GM13976 (cell line): ENCODE data around the gene ART1.
A peak's percentile ranks its signal among the peaks of the same experiment; 100 is the strongest.

ENCODE experiments used
- DNase-seq: peaks from one replicate; pipeline ENCODE4 v3.0.0; 2012; ENCODE audit warnings: low spot score
- in situ Hi-C: fragments of 300-500 bp; cut with MboI; formaldehyde crosslinking; loops from one replicate; pipeline ENCODE4 v1.12.0; 2022; ENCODE audit warnings: low sequenced_read_pairs, mixed read lengths, inconsistent platforms; ENCODE audit not compliant: unreplicated experiment
- TF ChIP-seq, protein P1 (sequence below): IDR thresholded peaks from 2 replicates; pipeline ENCODE4 v1.5.1; 2012; ENCODE audit warnings: borderline replicate concordance, mild to moderate bottlenecking; ENCODE audit not compliant: insufficient read depth; ENCODE audit errors: extremely low read depth, missing control alignments, control extremely low read depth

Gene ART1

DNA sequence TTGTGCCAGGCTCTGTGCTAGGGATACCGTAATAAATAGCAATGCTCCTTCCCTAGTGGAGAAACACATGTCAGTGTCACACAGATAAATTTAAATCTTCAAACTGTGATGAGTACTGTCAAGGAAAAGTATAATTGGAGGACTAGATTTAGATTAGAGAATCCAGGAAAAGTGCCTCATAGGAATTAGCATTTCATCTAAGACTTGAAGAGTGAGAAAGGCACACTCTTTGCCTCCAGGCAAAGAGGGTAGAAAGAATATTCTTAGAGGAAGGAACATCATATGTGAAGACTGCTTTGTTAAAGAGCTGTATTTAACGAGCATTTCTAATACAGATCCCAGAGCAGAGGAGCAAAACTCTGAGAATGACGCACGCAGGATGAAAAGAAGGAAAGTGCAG lies 34.1 kb upstream of the ART1 start:
- in situ Hi-C loops, result no loop called here
- TF ChIP-seq, protein P1, sequence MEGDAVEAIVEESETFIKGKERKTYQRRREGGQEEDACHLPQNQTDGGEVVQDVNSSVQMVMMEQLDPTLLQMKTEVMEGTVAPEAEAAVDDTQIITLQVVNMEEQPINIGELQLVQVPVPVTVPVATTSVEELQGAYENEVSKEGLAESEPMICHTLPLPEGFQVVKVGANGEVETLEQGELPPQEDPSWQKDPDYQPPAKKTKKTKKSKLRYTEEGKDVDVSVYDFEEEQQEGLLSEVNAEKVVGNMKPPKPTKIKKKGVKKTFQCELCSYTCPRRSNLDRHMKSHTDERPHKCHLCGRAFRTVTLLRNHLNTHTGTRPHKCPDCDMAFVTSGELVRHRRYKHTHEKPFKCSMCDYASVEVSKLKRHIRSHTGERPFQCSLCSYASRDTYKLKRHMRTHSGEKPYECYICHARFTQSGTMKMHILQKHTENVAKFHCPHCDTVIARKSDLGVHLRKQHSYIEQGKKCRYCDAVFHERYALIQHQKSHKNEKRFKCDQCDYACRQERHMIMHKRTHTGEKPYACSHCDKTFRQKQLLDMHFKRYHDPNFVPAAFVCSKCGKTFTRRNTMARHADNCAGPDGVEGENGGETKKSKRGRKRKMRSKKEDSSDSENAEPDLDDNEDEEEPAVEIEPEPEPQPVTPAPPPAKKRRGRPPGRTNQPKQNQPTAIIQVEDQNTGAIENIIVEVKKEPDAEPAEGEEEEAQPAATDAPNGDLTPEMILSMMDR, result no peak
- DNase-seq, result no peak

DNA sequence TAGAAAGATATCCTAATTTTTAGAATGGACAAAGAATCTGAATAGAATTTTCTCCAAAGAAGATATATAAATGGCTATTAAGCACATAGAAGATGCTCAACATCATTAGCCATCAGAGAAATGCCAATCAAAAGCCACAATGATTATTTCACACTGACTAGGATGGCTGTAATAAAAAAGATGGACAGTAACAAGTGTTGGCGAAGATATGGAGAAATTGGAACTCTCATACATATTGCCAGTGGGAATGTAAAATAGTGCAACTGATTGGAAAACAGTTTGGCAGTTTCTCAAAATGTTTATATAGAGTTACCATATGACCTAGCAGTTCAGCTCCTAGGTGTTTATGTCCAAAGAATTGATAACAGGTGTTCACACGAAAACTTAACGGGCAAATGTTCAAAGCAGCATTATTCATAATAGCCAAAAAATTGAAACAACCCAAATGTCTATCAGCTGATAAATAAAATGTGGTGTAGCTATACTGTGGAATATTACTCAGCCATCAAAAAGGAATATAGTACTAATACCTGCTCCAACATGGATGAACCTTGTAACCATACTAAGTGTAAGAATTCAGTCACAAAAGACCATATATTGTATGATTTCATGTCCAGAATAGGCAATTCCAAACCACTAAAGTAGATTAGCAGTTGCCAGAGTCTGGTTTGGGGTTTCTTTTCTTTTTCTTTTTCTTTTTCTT lies 32.8 kb upstream of the ART1 start:
- TF ChIP-seq, protein P1, result no peak
- no peak for DNase-seq
- in situ Hi-C loops, result no loop called here

DNA sequence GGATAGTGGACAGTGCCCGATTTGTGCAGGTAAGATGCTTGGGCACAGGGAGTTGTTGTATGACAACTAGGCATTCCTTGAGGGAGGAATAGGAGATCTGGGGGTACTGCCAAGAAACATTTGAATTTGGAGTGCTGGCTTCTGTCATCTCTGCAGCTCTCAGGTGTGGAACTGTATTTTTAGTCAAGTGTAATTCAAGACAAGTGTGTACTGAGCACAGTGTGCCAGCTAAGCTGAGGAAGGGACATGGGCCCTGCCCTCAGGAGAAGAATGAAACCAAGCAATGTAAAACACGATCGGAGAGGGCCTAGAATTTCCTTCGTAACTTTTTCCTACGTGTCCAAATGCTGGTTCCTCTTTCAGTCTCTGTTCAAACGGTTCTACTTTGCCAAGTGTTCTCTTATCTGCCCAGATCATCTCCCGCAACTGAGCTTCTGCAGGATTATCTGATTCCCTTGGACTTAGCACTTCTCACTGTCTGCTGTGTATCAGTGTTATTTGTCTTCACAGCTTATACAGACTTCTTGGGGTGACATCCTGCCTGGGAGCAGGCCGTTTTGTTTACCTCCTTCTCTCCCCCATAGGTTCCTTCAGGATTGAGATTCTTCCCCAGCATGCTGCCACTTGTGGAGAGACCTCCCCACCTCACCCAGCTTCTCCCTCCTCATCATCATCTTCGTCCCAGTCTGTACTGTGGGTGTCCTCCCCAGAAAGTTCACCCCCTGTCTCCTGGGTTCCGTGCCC lies 30.8 kb upstream of the ART1 start:
- TF ChIP-seq, protein P1, result no peak
- no peak for DNase-seq
- in situ Hi-C loops, result no loop called here

GRCh38 chr11:3614742-3615171 lies 30.2 kb upstream of the ART1 start:
- DNase-seq, result peak; percentile 58
- in situ Hi-C loops, result no loop called here
- TF ChIP-seq, protein P1, result no peak

DNA sequence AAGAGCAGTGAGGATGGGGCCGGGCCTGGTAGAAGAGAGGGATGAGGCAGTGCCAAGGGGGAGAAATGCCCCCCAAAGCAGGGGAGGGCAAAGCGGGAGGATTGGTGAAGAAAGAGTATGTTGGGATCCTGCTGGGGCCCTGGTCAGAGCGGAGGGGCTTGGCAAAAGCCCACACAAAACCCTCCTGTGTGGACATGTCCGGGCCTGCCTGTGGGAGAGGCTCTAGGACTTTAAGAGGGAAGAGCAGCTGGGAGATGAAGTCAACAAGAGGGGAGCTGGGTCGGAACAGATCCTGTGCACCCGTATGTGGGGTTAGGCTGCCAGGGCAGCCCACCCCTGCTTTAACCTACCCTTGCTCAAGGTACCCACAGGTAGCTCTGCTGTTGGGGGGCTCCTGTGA lies 28.9 kb upstream of the ART1 start:
- in situ Hi-C loops, result no loop called here
- TF ChIP-seq, protein P1, result no peak
- DNase-seq, result no peak

- no peak for DNase-seq
- TF ChIP-seq, protein P1, result no peak
Measured at GRCh38 chr11:3616721-3617460, 28.0 kb upstream of the ART1 start.

More at GRCh38 chr11:3616721-3617460, 28.0 kb upstream of the ART1 start:
- in situ Hi-C loops, result no loop called here
